B cell (primary cell): ENCODE results near the gene TADA1. TPM values are rescaled to one million over a fixed set of nuclear protein-coding genes. Genes with fewer than 3 reads are reported as not detected.

ENCODE experiments used
- ATAC-seq: fragments of 200-7000 bp; cut with Tn5 transposase; one replicate; pipeline ENCODE4 v1.10.0; 2021; ENCODE audit warnings: low read depth, mild to moderate bottlenecking, moderate number of reproducible peaks, moderate library complexity
- CTCF ChIA-PET: fragments of 350-600 bp; sonication (Branson Sonifier 250); formaldehyde crosslinking; loops from one replicate; lab custom pipeline; 2021; ENCODE audit warnings: antibody characterized with exemption, inconsistent platforms; lab: Charles Lee
- POLR2A ChIA-PET: fragments of 350-600 bp; sonication (Branson Sonifier 250); formaldehyde crosslinking; loops from one replicate; lab custom pipeline; 2021; ENCODE audit warnings: antibody characterized with exemption; lab: Charles Lee
- DNase-seq: peaks from one replicate; pipeline ENCODE4 v3.0.0; 2013
- H2AFZ ChIP-seq: 2 replicates; pipeline ENCODE4 v1.6.1; 2012; ENCODE audit warnings: mild to moderate bottlenecking, low read depth, low read length; ENCODE audit not compliant: insufficient read depth, poor library complexity, severe bottlenecking
- H3K27ac ChIP-seq, 2 donors: 1 replicate in 1 of 2; 2 replicates in 1 of 2; pipeline ENCODE4 v1.5.1; 2012 to 2013; ENCODE audit warnings: low read length in 2 of 2, mild to moderate bottlenecking in 2 of 2, moderate library complexity in 1 of 2
- H3K27me3 ChIP-seq, 4 experiments: fragments of 200-600 bp in 1 of 4; sonication (generic) in 1 of 4; replicated peaks in 1 of 4; 1 replicate in 2 of 4; 2 replicates in 2 of 4; pipeline versions ENCODE4 v1.6.1 to v1.7.0; 2013 to 2016; ENCODE audit warnings: low read length in 3 of 4, mild to moderate bottlenecking in 2 of 4, mixed read lengths in 1 of 4, moderate library complexity in 1 of 4; ENCODE audit not compliant: insufficient read depth in 4 of 4, control insufficient read depth in 3 of 4; ENCODE audit errors: control extremely low read depth in 1 of 4
- H3K36me3 ChIP-seq, 2 experiments: replicated peaks in 1 of 2; 1 replicate in 1 of 2; 2 replicates in 1 of 2; pipeline versions ENCODE4 v1.6.1 to v1.7.1; 2013; ENCODE audit warnings: low read length in 1 of 2; ENCODE audit not compliant: insufficient read depth in 2 of 2, control insufficient read depth in 1 of 2; ENCODE audit errors: control extremely low read depth in 1 of 2, extremely low read depth in 1 of 2
- H3K4me1 ChIP-seq, 2 donors: fragments of 200-600 bp in 1 of 2; sonication (generic) in 1 of 2; 1 replicate in 1 of 2; 2 replicates in 1 of 2; pipeline versions ENCODE4 v1.5.1 to v1.6.1; 2013 to 2017; ENCODE audit warnings: low read length in 2 of 2; ENCODE audit not compliant: control insufficient read depth in 2 of 2, insufficient read depth in 2 of 2
- H3K4me2 ChIP-seq: replicated peaks from 2 replicates; pipeline ENCODE3; 2012; ENCODE audit warnings: mild to moderate bottlenecking, low read depth, low read length; ENCODE audit not compliant: poor library complexity, severe bottlenecking
- H3K4me3 ChIP-seq, 5 experiments: fragments of 200-600 bp in 1 of 5; sonication (generic) in 1 of 5; 1 replicate in 3 of 5; 2 replicates in 2 of 5; pipeline versions ENCODE4 v1.5.1 to v1.7.0; 2011 to 2016; ENCODE audit warnings: low read length in 4 of 5, mild to moderate bottlenecking in 4 of 5, low read depth in 2 of 5, control low read depth in 1 of 5, moderate library complexity in 1 of 5; ENCODE audit not compliant: insufficient read depth in 1 of 5; ENCODE audit errors: control extremely low read depth in 1 of 5, extremely low read depth in 1 of 5
- H3K79me2 ChIP-seq: fragments of 200-600 bp; sonication (generic); one replicate; pipeline ENCODE4 v1.6.0; 2016; ENCODE audit warnings: low read length; ENCODE audit not compliant: control insufficient read depth, insufficient read depth
- H3K9ac ChIP-seq: fragments of 200-600 bp; sonication (generic); 2 replicates; pipeline ENCODE4 v1.6.1; 2017; ENCODE audit warnings: mild to moderate bottlenecking, low read length, moderate library complexity
- H3K9me3 ChIP-seq, 3 donors: one replicate each; pipeline versions ENCODE4 v1.6.1 to v1.7.1; 2013; ENCODE audit warnings: low read length in 2 of 3; ENCODE audit not compliant: control insufficient read depth in 2 of 3, insufficient read depth in 1 of 3; ENCODE audit errors: control extremely low read depth in 1 of 3
- H4K20me1 ChIP-seq: 2 replicates; pipeline ENCODE4 v1.6.0; 2012; ENCODE audit warnings: mild to moderate bottlenecking, low read length; ENCODE audit not compliant: insufficient read depth, control insufficient read depth, poor library complexity, severe bottlenecking
- H3K27ac Mint-ChIP-seq: one replicate; pipeline ENCODE4 v1.8.0; 2021; ENCODE audit warnings: mixed read lengths
- H3K27me3 Mint-ChIP-seq: one replicate; pipeline ENCODE4 v1.8.0; 2021; ENCODE audit warnings: mixed read lengths
- H3K4me1 Mint-ChIP-seq: one replicate; pipeline ENCODE4 v1.8.0; 2021; ENCODE audit warnings: mixed read lengths
- H3K4me3 Mint-ChIP-seq: one replicate; pipeline ENCODE4 v1.8.0; 2021; ENCODE audit warnings: mixed read lengths
- H3K9me3 Mint-ChIP-seq: one replicate; pipeline ENCODE4 v1.8.0; 2022; ENCODE audit warnings: mixed read lengths; ENCODE audit not compliant: insufficient read depth
- EZH2 ChIP-seq: IDR thresholded peaks from 2 replicates; pipeline ENCODE4 v1.6.1; 2012; ENCODE audit warnings: borderline replicate concordance, low read depth, mild to moderate bottlenecking, moderate library complexity, low read length; ENCODE audit not compliant: insufficient read depth, poor library complexity, severe bottlenecking
- WGBS: methylation state at CpG from one replicate; pipeline ENCODE4 v1.1.5; 2013; ENCODE audit warnings: missing lambda C conversion rate; ENCODE audit not compliant: insufficient coverage; 5-methylcytosine and 5-hydroxymethylcytosine counted together
- intact Hi-C: fragments of 100-400 bp; cut with micrococcal nuclease; formaldehyde crosslinking; loops from one replicate; pipeline ENCODE4 v1.10.0; 2022
- polyA plus RNA-seq: library from polyadenylated mRNA; depleted of rRNA; stranded (reverse); fragments of >200 nt; gene quantifications from 2 replicates; pipeline ENCODE4 v1.2.3, GENCODE V29; 2012
- total RNA-seq, 2 donors: library from RNA; stranded (reverse); fragments of 120-200 nt in 1 of 2; gene quantifications; 1 replicate in 1 of 2; 2 replicates in 1 of 2; pipeline versions ENCODE4 v1.2.3 to v1.2.4, GENCODE V29; 2013 to 2022
- TF ChIP-seq, protein P1 (sequence below): fragments of 200-600 bp; IDR thresholded peaks from one replicate; pipeline ENCODE4 v1.8.0; 2022; ENCODE audit warnings: antibody characterized with exemption, mild to moderate bottlenecking

TADA1 gene
- total and polyA plus RNA-seq, 2 donors (not counting 1 experiment from before 2014, with no cell fraction given): 12.0 to 12.9 TPM

DNA sequence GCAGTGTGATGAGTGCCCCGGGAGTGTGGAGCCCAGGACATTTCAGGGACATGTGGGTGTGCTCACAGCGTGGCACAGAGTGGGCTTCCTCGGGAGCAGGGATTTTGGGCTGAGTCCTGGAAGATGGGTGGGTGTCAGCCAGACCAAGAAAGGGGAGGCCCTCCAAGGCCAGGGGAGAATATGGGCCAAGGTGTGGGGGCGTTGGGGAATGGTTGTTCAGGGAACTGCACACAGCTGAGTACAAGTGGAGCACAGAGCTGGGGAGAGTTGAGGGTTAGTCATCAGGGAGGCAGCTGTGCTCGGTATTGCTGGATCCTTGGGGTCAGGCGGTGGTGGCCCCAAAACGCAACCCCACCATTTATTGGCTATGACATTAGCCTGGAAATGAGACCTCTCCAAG, 31.3 kb downstream of the TADA1 start:
- H3K79me2 ChIP-seq: peaks cover 45% of the 10 kb centered on the region
- peaks cover 31% of the 10 kb centered on the region for H3K4me1 Mint-ChIP-seq
- H3K4me1 ChIP-seq: peaks cover 15% of the 10 kb centered on the region in 2 donors
- ATAC-seq (no peak), DNase-seq (no peak)
- no peaks in the 10 kb centered on the region for H3K9me3 Mint-ChIP-seq
- no peaks in the 10 kb centered on the region for H3K9me3 ChIP-seq
- no peak overlapping the region for H3K4me3 ChIP-seq
- H3K27ac ChIP-seq: peak overlapping the region in 1 of 2 donors; percentile 6
- H3K9ac ChIP-seq: no peak overlapping the region
- H3K27ac Mint-ChIP-seq: no peak overlapping the region
- no peak overlapping the region for H2AFZ ChIP-seq
- POLR2A ChIA-PET: no interaction called here
- CTCF ChIA-PET: no interaction called here
- intact Hi-C loops: no loop called here
- TF ChIP-seq, protein P1, sequence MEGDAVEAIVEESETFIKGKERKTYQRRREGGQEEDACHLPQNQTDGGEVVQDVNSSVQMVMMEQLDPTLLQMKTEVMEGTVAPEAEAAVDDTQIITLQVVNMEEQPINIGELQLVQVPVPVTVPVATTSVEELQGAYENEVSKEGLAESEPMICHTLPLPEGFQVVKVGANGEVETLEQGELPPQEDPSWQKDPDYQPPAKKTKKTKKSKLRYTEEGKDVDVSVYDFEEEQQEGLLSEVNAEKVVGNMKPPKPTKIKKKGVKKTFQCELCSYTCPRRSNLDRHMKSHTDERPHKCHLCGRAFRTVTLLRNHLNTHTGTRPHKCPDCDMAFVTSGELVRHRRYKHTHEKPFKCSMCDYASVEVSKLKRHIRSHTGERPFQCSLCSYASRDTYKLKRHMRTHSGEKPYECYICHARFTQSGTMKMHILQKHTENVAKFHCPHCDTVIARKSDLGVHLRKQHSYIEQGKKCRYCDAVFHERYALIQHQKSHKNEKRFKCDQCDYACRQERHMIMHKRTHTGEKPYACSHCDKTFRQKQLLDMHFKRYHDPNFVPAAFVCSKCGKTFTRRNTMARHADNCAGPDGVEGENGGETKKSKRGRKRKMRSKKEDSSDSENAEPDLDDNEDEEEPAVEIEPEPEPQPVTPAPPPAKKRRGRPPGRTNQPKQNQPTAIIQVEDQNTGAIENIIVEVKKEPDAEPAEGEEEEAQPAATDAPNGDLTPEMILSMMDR: no peak
- TF ChIP-seq EZH2: no peak
- peaks cover 67% of the 10 kb centered on the region for H4K20me1 ChIP-seq
- H3K36me3 ChIP-seq: peaks cover 3 to 88% of the 10 kb centered on the region in 2 experiments
- H3K27me3 ChIP-seq: no peaks in the 10 kb centered on the region
- H3K4me2 ChIP-seq: no peak overlapping the region
- H3K4me3 Mint-ChIP-seq: no peak overlapping the region
- no peaks in the 10 kb centered on the region for H3K27me3 Mint-ChIP-seq
- 97% methylated on average over 4 of the region's 7 CpGs for WGBS

DNA sequence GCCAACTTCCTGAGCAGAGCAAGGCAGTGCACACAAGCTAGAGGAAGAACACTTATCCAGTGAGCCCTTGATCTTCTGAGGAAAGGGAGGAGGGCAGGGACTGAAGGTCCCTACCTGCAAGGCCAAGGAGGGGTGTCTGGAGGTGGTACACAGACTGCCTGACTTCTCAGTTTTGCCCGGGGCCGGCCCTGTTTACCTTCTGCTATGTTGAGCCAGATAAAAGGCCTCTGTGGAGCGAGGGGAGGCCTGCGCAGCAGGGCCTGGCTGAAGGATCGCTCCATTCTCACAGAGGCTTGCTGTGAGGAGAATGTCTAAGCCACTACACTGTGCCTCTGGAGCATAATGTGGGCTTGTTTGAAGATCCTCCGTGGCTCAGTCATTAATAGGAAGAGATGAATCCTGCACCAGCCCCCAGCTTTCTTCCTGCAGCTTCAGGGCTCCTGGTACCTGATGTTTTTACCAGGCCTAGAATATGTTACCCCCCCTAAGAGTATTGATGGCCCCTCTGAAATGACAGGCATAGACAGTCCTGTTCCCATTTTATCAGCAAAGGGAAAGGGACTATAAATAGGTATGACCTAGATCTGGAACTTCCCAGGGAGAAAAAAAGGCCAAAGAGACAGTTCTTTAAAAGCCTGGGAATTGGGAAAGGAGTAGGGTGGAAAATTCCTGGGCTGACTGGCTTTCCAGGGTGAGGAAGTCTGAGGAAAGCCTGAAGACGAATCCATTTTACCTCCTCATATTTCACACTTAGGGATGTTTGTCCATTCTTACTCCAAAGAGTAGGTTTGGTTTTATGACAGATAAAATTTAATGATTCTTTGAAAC, 32.1 kb downstream of the TADA1 start:
- intact Hi-C loops: no loop called here
- DNase-seq (no peak), ATAC-seq (no peak)
- H3K9me3 ChIP-seq: no peaks in the 10 kb centered on the region
- ChIA-PET CTCF (no interaction called here), POLR2A (no interaction called here)
- no peak overlapping the region for H3K4me2 ChIP-seq
- peaks cover 62% of the 10 kb centered on the region for H4K20me1 ChIP-seq
- H3K27ac Mint-ChIP-seq: no peak overlapping the region
- H2AFZ ChIP-seq: no peak overlapping the region
- peak overlapping the region in 1 of 2 donors; percentile 6 for H3K27ac ChIP-seq
- H3K4me3 ChIP-seq: no peak overlapping the region
- H3K79me2 ChIP-seq: peaks cover 45% of the 10 kb centered on the region
- peaks cover 32% of the 10 kb centered on the region for H3K4me1 Mint-ChIP-seq
- peaks cover 15% of the 10 kb centered on the region in 2 donors for H3K4me1 ChIP-seq
- no peaks in the 10 kb centered on the region for H3K9me3 Mint-ChIP-seq
- H3K27me3 ChIP-seq: no peaks in the 10 kb centered on the region
- H3K27me3 Mint-ChIP-seq: no peaks in the 10 kb centered on the region
- TF ChIP-seq EZH2: no peak
- TF ChIP-seq, protein P1: no peak
- no peak overlapping the region for H3K4me3 Mint-ChIP-seq
- no peak overlapping the region for H3K9ac ChIP-seq
- peaks cover 3 to 80% of the 10 kb centered on the region in 2 experiments for H3K36me3 ChIP-seq
- WGBS: 97% methylated on average over 6 of the region's 7 CpGs
